GM23338 (cell line): ENCODE data around the gene DEDD2.

Experiments
- CREB1 ChIP-seq: fragments of 250-450 bp; sonication (Bioruptor Pico); IDR thresholded peaks from 2 replicates; pipeline ENCODE4 v1.5.0; 2020; ENCODE audit warnings: low read depth, mild to moderate bottlenecking, moderate library complexity
- CTCF ChIP-seq, 2 experiments: fragments of 200-600 bp in 1 of 2; sonication (generic) in 1 of 2; conservative IDR thresholded peaks; 2 replicates each; pipeline versions ENCODE4 v1.5.1 to v1.6.1; 2016 to 2017; ENCODE audit warnings: antibody characterized with exemption in 2 of 2, low read depth in 2 of 2, mild to moderate bottlenecking in 2 of 2, moderate library complexity in 1 of 2
- EZH2 ChIP-seq: fragments of 200-600 bp; sonication (generic); IDR thresholded peaks from one replicate; pipeline ENCODE4 v1.8.0; 2017; ENCODE audit warnings: antibody characterized with exemption, mild to moderate bottlenecking, low read depth; ENCODE audit not compliant: unreplicated experiment
- JUNB ChIP-seq: IDR thresholded peaks from one replicate; pipeline ENCODE4 v1.6.1; 2016; ENCODE audit warnings: antibody characterized with exemption; ENCODE audit not compliant: unreplicated experiment
- NANOG ChIP-seq: IDR thresholded peaks from 2 replicates; pipeline ENCODE4 v1.6.1; 2016; ENCODE audit warnings: antibody characterized with exemption, borderline replicate concordance
- POLR2AphosphoS5 ChIP-seq: IDR thresholded peaks from 2 replicates; pipeline ENCODE4 v1.6.1; 2016; ENCODE audit warnings: antibody characterized with exemption, low read depth

GRCh38 chr19:42250666-42251531 is 33.4 kb upstream of the DEDD2 start:
- no peak for TF ChIP-seq CTCF (conservative IDR thresholded peaks at IDR 0.05; ENCODE audit: low read depth in 2 of 2)
- TF ChIP-seq NANOG: no peak
- no peak for TF ChIP-seq EZH2
- TF ChIP-seq CREB1: no peak
- no peak for TF ChIP-seq JUNB
- TF ChIP-seq POLR2AphosphoS5: no peak
